Fibroblast of mammary gland (primary cell): Measurements from ENCODE around the gene ANKRD11.

Source experiments
- DNase-seq: peaks from one replicate; pipeline ENCODE4 v3.0.0-alpha.2; 2010; ENCODE audit warnings: low read depth
- H3K4me3 ChIP-seq: 2 replicates; pipeline ENCODE4 v1.5.1; 2011; ENCODE audit warnings: low read depth, mild to moderate bottlenecking, low read length, moderate library complexity; ENCODE audit not compliant: control insufficient read depth
- TF ChIP-seq, protein P1 (sequence below): conservative IDR thresholded peaks from 2 replicates; pipeline ENCODE4 v1.5.1; 2011; ENCODE audit warnings: low read depth, low read length, inconsistent platforms; ENCODE audit not compliant: control insufficient read depth, insufficient read depth

ANKRD11 gene

DNA sequence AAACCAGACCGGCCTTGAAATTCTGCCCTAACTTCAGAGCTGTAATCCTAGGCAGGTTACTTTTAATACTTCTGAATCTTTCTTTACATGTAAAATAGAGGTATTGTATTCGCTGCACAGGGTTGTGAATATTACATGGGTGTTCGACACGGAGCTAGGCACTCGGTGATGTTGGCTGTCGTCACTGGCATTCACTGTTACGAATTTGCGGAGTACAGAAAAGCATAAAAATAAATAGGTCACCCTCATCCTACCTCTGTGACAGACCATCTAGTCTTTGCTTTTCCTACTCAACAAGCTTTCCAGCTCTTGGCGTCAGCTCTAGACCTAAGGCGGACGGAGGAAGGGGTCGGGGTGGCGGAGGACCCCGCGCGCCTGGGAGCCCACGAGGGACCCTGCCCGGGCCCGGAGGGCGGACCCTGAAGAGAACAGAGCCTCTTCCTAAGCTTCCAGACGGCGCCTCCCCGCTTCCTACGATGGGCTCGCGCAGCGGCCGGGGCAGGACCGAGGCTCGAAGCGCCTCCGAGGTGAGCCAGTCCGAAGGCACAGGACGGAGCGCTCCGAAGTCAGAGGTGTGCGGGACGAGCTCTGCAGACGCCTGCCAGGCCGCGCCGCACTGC lies 17.0 kb upstream of the ANKRD11 start:
- peak overlapping the region; percentile 72 for H3K4me3 ChIP-seq
- DNase-seq: no peak
- TF ChIP-seq, protein P1, sequence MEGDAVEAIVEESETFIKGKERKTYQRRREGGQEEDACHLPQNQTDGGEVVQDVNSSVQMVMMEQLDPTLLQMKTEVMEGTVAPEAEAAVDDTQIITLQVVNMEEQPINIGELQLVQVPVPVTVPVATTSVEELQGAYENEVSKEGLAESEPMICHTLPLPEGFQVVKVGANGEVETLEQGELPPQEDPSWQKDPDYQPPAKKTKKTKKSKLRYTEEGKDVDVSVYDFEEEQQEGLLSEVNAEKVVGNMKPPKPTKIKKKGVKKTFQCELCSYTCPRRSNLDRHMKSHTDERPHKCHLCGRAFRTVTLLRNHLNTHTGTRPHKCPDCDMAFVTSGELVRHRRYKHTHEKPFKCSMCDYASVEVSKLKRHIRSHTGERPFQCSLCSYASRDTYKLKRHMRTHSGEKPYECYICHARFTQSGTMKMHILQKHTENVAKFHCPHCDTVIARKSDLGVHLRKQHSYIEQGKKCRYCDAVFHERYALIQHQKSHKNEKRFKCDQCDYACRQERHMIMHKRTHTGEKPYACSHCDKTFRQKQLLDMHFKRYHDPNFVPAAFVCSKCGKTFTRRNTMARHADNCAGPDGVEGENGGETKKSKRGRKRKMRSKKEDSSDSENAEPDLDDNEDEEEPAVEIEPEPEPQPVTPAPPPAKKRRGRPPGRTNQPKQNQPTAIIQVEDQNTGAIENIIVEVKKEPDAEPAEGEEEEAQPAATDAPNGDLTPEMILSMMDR: no peak

GRCh38 chr16:89506791-89507191 lies 16.4 kb upstream of the ANKRD11 start:
- DNase-seq: no peak
- peak overlapping the region; percentile 72 for H3K4me3 ChIP-seq
- TF ChIP-seq, protein P1: no peak

DNA sequence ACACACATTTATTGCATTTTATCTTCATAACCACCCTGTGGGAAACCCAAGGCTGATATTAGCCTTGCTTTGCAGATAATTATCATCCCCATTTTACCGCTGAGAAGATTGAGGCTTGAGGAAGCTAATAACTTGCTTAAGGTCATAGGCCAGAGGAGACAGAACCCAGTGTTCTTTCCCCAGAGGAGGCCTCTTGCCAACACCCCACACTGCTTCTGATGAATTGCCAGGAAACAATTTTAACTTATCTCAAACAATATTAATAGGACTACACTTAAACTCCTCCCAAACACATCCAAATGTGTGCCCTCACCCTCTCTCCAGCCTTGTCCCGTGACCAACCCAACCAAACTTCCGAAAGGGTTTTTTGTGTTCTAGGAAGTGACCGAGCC lies 15.7 kb upstream of the ANKRD11 start:
- DNase-seq: peak; percentile 58
- H3K4me3 ChIP-seq: no peak overlapping the region

DNA sequence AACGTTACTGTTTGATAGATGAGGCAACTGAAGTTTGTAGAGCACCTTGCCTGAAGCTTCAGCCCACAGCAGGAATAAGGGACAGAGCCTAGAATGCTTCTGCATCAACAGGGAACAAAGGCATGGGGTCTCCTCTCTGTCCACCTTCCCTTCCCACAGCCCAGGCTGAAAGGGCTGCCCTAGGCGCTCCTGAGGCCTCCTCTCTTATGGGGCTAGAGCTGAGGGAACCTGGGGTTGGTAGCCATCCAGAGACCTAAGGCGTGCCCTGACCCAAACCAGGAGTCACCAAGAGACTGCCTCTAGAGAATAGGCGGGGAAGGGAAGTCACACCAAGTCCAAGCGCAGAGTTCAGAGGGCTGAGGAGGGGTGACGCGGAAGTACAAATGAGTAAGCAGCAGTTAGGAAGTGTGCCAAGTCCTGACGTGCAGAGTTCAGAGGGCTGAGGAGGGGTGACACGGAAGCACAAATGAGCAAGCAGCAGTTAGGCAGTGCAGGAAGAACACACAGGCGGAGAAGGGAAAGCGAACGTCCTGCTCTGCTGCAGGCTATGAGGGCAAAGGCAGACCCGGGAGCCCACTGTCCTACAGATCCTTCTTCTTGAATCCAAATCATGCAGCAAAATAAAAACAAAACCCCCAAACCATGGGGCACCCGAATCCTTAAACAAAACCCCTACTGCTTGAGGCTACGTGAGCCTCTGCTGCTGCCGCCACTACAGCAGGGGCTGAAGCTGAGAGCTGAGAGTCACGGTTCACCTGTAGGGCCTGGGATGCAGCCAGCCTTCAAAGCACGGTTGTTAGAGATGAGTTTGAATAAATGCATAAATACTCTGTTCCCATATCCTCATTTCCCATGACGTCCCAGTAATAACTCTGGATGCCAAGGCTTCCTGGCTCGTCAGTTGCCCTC lies 15.1 kb upstream of the ANKRD11 start:
- peak; percentile 99 for DNase-seq
- TF ChIP-seq, protein P1: no peak
- H3K4me3 ChIP-seq: no peak overlapping the region

More for the DNA sequence above, 15.7 kb upstream of the ANKRD11 start:
- TF ChIP-seq, protein P1: no peak

GRCh38 chr16:89504091-89504490 lies 13.7 kb upstream of the ANKRD11 start:
- no peak for DNase-seq
- no peak overlapping the region for H3K4me3 ChIP-seq
- TF ChIP-seq, protein P1: no peak

- no peak for DNase-seq
- no peak overlapping the region for H3K4me3 ChIP-seq
- TF ChIP-seq, protein P1: no peak
Measured at GRCh38 chr16:89502081-89502843, 11.9 kb upstream of the ANKRD11 start.
